Brain microvascular endothelial cell (primary cell): Measurements from ENCODE around the gene PARS2.

ENCODE experiments used
- DNase-seq: peaks from one replicate; pipeline ENCODE4 v3.0.0-alpha.2; 2020
- H3K27ac ChIP-seq: fragments of 250-450 bp; sonication (Bioruptor Pico); 2 replicates; pipeline ENCODE4 v1.5.1; 2020; ENCODE audit warnings: mild to moderate bottlenecking, moderate library complexity
- H3K27me3 ChIP-seq: fragments of 250-450 bp; sonication (Bioruptor Pico); replicated peaks from 2 replicates; pipeline ENCODE4 v1.5.1; 2020; ENCODE audit warnings: mild to moderate bottlenecking
- H3K36me3 ChIP-seq: fragments of 250-450 bp; sonication (Bioruptor Pico); replicated peaks from 2 replicates; pipeline ENCODE4 v1.5.1; 2020; ENCODE audit warnings: mild to moderate bottlenecking
- H3K4me3 ChIP-seq: 2 replicates; pipeline ENCODE4 v1.5.1; 2011; ENCODE audit warnings: low read depth, mild to moderate bottlenecking, control low read depth, low read length, moderate library complexity
- CTCF ChIP-seq: IDR thresholded peaks from 2 replicates; pipeline ENCODE4 v1.5.1; 2011; ENCODE audit warnings: low read depth, mild to moderate bottlenecking, moderate library complexity, low read length, control low read depth, inconsistent platforms; ENCODE audit errors: missing control alignments
- in situ Hi-C: cut with HindIII; loops from 2 replicates; pipeline ENCODE4 v1.10.0; 2017; ENCODE audit warnings: low sequenced_read_pairs, low pct_ligation_motif_present

PARS2 gene

DNA sequence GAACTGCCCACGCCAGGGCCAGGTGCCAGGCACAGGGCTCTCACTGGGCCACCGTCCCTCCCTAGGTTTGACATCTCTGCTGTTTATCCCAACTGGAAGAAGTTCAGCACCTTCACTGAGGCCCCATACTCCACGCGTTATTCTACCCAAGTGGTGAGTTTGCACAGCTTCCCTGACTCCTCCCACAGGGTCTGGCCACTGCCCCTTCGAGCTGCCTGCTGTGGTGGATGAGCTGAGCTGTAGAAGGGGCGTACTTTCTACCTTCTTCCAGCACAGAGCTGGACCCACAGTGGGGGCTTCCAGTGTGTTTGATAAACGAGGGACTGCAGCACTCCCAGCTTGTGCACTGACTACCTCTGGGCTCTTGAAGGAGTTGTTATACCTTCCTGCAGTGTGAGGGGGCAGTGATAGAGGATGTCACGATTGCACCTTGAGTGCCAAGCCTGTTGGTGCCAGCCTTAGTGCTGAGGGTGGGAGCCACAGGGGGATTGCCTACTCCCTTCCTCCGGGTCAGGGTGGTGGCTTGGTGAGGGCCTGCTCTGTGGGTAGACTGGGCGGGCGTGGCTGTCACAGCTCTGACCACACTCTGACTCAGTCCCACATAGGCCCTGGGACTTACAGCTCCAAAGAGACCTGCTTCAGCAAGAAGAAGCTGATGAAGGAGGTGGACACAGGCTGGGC is 42.7 kb upstream of the PARS2 start:
- no peak overlapping the region for H3K4me3 ChIP-seq
- no peaks in the 10 kb centered on the region for H3K36me3 ChIP-seq
- no peaks in the 10 kb centered on the region for H3K27me3 ChIP-seq
- in situ Hi-C loops: no loop called here
- no peak for DNase-seq
- no peak for TF ChIP-seq CTCF
- H3K27ac ChIP-seq: no peak overlapping the region

DNA sequence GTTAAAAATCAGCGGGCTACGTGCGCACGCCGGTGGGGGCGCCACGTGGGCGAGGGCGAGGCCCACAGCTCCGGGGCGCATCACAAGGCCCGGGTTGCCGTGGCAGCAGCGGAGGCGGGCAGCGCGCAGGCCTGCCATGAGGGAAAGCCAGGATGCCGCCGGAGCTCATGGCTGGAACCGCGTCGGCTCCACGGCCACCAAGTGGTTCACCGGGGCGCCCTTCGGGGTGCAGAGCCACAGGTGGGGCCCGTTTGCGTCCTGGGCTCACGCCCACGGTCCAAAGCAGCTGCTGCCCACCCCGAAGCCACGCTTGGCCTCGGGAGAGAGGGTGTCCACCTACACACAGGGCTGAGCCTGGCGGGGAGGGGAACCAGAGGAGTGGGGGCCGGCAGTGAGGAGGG is 41.7 kb upstream of the PARS2 start:
- H3K27ac ChIP-seq: no peak overlapping the region
- peaks cover 10% of the 10 kb centered on the region for H3K27me3 ChIP-seq
- no peak for TF ChIP-seq CTCF
- no peak overlapping the region for H3K4me3 ChIP-seq
- DNase-seq: no peak
- H3K36me3 ChIP-seq: no peaks in the 10 kb centered on the region
- in situ Hi-C loops: no loop called here

DNA sequence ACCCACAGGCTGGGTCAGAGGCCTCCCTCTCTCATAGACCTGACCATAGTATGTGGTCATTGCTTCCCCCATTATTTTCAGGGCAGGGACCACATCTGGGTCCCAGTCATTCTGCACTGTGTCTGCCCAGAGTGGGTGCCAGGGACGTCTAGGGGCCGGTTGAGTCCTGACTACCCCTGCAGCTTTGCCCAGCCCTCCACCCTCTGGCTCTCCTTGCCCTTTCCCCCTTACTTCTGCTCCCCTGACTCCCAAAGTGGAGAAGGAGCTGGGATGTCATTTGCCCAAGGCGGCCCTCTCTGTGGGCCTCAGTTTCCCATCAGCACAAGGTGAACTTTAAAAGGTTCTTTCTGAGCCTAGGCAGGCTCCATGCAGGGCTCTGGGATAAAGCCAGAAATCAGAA is 41.1 kb upstream of the PARS2 start:
- H3K4me3 ChIP-seq: no peak overlapping the region
- no peak for DNase-seq
- no peak for TF ChIP-seq CTCF
- in situ Hi-C loops: no loop called here
- peaks cover 15% of the 10 kb centered on the region for H3K27me3 ChIP-seq
- H3K27ac ChIP-seq: no peak overlapping the region
- no peaks in the 10 kb centered on the region for H3K36me3 ChIP-seq

- Histone ChIP-seq H3K27me3 (peaks cover 21% of the 10 kb centered on the region), H3K36me3 (no peaks in the 10 kb centered on the region), H3K27ac (no peak overlapping the region), H3K4me3 (no peak overlapping the region)
- DNase-seq: no peak
- in situ Hi-C loops: no loop called here
- TF ChIP-seq CTCF: no peak
Observed at GRCh38 chr1:54804471-54805132, 40.3 kb upstream of the PARS2 start.

DNA sequence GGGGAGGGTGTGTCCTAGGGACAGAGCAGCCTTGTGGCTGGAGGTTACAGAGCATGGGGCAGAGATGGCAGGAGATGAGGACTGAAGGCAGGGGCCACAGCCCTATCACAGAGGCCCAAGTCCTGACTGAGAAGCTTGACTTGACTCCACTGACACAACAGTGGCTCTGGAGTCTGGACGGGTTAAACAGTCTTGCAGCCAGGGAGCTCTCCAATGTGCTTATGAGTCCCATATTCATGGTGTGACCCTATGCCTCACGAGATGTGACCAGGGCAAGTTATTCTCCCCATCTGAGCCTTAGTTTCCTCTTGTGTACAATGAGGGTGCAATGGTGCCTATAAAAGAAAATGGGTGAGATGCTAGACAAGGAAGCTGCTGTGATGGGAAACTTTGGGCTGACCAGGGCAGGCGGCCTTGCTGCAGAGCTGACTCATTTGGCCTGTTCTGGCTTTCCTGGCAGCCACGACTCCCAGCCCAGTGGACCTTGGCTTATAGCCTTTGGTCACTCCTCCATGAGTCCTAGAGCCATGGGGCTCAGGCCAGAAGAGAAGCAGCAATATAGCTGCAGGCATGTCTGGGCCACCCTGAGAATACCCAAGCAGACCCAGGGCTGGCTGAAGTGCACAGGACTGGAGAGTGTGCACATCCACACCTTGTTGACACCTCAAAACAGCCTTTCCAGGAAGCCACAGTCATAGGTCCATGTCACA is 39.6 kb upstream of the PARS2 start:
- H3K27ac ChIP-seq: no peak overlapping the region
- no peak overlapping the region for H3K4me3 ChIP-seq
- no peak for TF ChIP-seq CTCF
- DNase-seq: no peak
- peaks cover 25% of the 10 kb centered on the region for H3K27me3 ChIP-seq
- no peaks in the 10 kb centered on the region for H3K36me3 ChIP-seq
- in situ Hi-C loops: no loop called here
